Lower lobe of right lung (tissue), 2 donors: ENCODE results near the gene RNASEH1. TPM values are rescaled to one million over a fixed set of nuclear protein-coding genes. Genes with fewer than 3 reads are reported as not detected.

ENCODE experiments used
- ATAC-seq, 2 donors: fragments of 200-7000 bp; cut with Tn5 transposase; one replicate each; pipeline ENCODE4 v1.9.1; 2020 to 2022; ENCODE audit warnings: mild to moderate bottlenecking in 2 of 2, moderate library complexity in 2 of 2
- DNase-seq: peaks from one replicate; pipeline ENCODE4 v3.0.0-alpha.2; 2020
- H3K27ac ChIP-seq: fragments of 200-600 bp; one replicate; pipeline ENCODE4 v1.8.0; 2022
- H3K27me3 ChIP-seq: fragments of 200-600 bp; one replicate; pipeline ENCODE4 v1.8.0; 2022; ENCODE audit warnings: low read depth
- H3K36me3 ChIP-seq: fragments of 200-600 bp; one replicate; pipeline ENCODE4 v1.8.0; 2022; ENCODE audit warnings: mild to moderate bottlenecking
- H3K4me1 ChIP-seq: fragments of 200-600 bp; one replicate; pipeline ENCODE4 v1.8.0; 2022
- H3K4me3 ChIP-seq: fragments of 200-600 bp; one replicate; pipeline ENCODE4 v1.8.0; 2022; ENCODE audit warnings: mild to moderate bottlenecking
- H3K9me3 ChIP-seq: fragments of 200-600 bp; one replicate; pipeline ENCODE4 v1.8.0; 2022
- CTCF ChIP-seq: fragments of 200-600 bp; IDR thresholded peaks from one replicate; pipeline ENCODE4 v1.8.0; 2022; ENCODE audit warnings: antibody characterized with exemption, mild to moderate bottlenecking
- intact Hi-C: fragments of 100-400 bp; cut with DNase I; formaldehyde crosslinking; loops from one replicate; pipeline ENCODE4 v1.11.0; 2022
- total RNA-seq: library from RNA; stranded (reverse); fragmentation: NEBNext Ultra II Directional; extraction: Animal tissue kit (Norgen Biotek cat#: 25700); gene quantifications from one replicate; pipeline ENCODE4 v1.2.1, GENCODE V29; 2021
- donor health status: DM: no; HTN: yes; CAD: no; lungs with severe emphysema.

RNASEH1 gene
- total RNA-seq, 1 donor from 2014 or later = 17.3 TPM

GRCh38 chr2:3595404-3595803 lies 37.3 kb upstream of the RNASEH1 start:
- DNase-seq (no peak), ATAC-seq (no peak)
- no peak for TF ChIP-seq CTCF
- Histone ChIP-seq H3K36me3 (no peaks in the 10 kb centered on the region), H3K27me3 (no peaks in the 10 kb centered on the region), H3K4me3 (no peak overlapping the region), H3K9me3 (no peaks in the 10 kb centered on the region), H3K27ac (no peak overlapping the region), H3K4me1 (peaks cover 4% of the 10 kb centered on the region)
- intact Hi-C loops = no loop called here

- peak within 1 kb of the TSS; percentile 24 for H3K4me3 ChIP-seq
- DNase-seq (no peak), ATAC-seq (peak in 1 of 2 donors; percentile 43)
- intact Hi-C loops = no loop called here
- H3K36me3 ChIP-seq = no peaks in the 10 kb centered on the region
- no peaks in the 10 kb centered on the region for H3K9me3 ChIP-seq
- TF ChIP-seq CTCF = peak; percentile 35
- peak within 1 kb of the TSS; percentile 10 for H3K27ac ChIP-seq
- H3K27me3 ChIP-seq = no peaks in the 10 kb centered on the region
- H3K4me1 ChIP-seq = peaks cover 4% of the 10 kb centered on the region
Measured at GRCh38 chr2:3594493-3595281, 36.6 kb upstream of the RNASEH1 start, which contains the start of gene COLEC11. TSS of gene COLEC11 (plus strand) at chr2:3595112. CDS start at chr2:3604341, 9,229 bp downstream.

GRCh38 chr2:3589086-3589485 lies 31.0 kb upstream of the RNASEH1 start:
- intact Hi-C loops = no loop called here
- H3K27ac ChIP-seq = no peak overlapping the region
- DNase-seq (no peak), ATAC-seq (no peak)
- no peaks in the 10 kb centered on the region for H3K9me3 ChIP-seq
- no peak overlapping the region for H3K4me3 ChIP-seq
- no peak for TF ChIP-seq CTCF
- H3K36me3 ChIP-seq = peaks cover 7% of the 10 kb centered on the region
- H3K27me3 ChIP-seq = no peaks in the 10 kb centered on the region
- peaks cover 3% of the 10 kb centered on the region for H3K4me1 ChIP-seq

- no peak for ATAC-seq
- no peak for DNase-seq
- H3K4me3 ChIP-seq = no peak overlapping the region
- H3K4me1 ChIP-seq = peaks cover 3% of the 10 kb centered on the region
- no peak overlapping the region for H3K27ac ChIP-seq
- H3K9me3 ChIP-seq = no peaks in the 10 kb centered on the region
- intact Hi-C loops = no loop called here
- peaks cover 17% of the 10 kb centered on the region for H3K36me3 ChIP-seq
- TF ChIP-seq CTCF = no peak
- no peaks in the 10 kb centered on the region for H3K27me3 ChIP-seq
Measured at GRCh38 chr2:3588084-3588483, 30.0 kb upstream of the RNASEH1 start.

GRCh38 chr2:3587432-3587831 lies 29.3 kb upstream of the RNASEH1 start:
- Histone ChIP-seq H3K9me3 (no peaks in the 10 kb centered on the region), H3K27ac (no peak overlapping the region)
- no peak for DNase-seq

More at GRCh38 chr2:3587432-3587831, 29.3 kb upstream of the RNASEH1 start:
- TF ChIP-seq CTCF = no peak
- ATAC-seq = no peak
- H3K4me1 ChIP-seq = peaks cover 3% of the 10 kb centered on the region
- H3K27me3 ChIP-seq = no peaks in the 10 kb centered on the region
- intact Hi-C loops = no loop called here
- H3K4me3 ChIP-seq = no peak overlapping the region
- H3K36me3 ChIP-seq = peaks cover 23% of the 10 kb centered on the region
